ENCODE data around the gene INO80D. TPM values are rescaled to one million over a fixed set of nuclear protein-coding genes. Genes with fewer than 3 reads are reported as not detected.
"Not testable (repeated sequence)": the region's sequence is repeated elsewhere in the genome, so short reads cannot be mapped to it uniquely, and the experiment has no call there.

Gene INO80D
- total RNA-seq, 4 donors from 2014 or later, result 6.4 to 45.6 (median 23.4) TPM

GRCh38 chr2:205989271-205990071 is 96.5 kb downstream of the INO80D start:
- TF ChIP-seq POLR2A (IDR thresholded peaks at IDR 0.05), result no peak
- TF ChIP-seq CTCF (IDR thresholded peaks at IDR 0.05), result no peak
- DNase-seq, result no peak

GRCh38 chr2:205988681-205989080 is 97.3 kb downstream of the INO80D start:
- intact Hi-C loops (cut with DNase I; ENCODE audit: low total_unique reads); H3K9me3 ChIP-seq; H3K27ac ChIP-seq; H3K4me3 ChIP-seq; H3K4me1 ChIP-seq; H3K36me3 ChIP-seq; H3K27me3 ChIP-seq; DNase-seq: not testable (repeated sequence)

More at GRCh38 chr2:205989271-205990071, 96.5 kb downstream of the INO80D start:
- intact Hi-C loops (cut with DNase I; ENCODE audit: low total_unique reads), result no loop called here
- Histone ChIP-seq H3K27ac (no peak overlapping the region), H3K27me3 (no peaks in the 10 kb centered on the region), H3K4me3 (no peak overlapping the region), H3K36me3 (no peaks in the 10 kb centered on the region), H3K9me3 (no peaks in the 10 kb centered on the region), H3K4me1 (no peaks in the 10 kb centered on the region)

DNA sequence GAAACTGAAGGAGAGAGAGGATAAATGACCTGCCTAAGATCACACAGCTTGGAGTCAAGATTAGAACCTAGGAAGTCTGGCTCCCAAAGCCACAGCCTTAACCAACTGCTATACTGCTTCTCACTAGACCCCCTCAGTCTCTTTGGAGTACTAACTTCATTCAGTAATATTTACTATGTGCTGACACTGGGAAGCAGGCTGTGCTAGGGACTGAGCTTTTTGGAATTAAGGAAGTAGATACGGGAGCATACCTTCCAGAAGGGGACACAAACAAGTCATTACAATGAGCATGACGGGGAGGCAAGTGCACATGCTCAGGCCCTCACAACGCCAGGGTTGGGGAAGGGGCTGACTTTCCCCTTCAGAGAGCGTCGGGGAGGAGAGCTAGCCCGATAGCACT is 97.7 kb downstream of the INO80D start:
- TF ChIP-seq CTCF (IDR thresholded peaks at IDR 0.05) (no peak), POLR2A (IDR thresholded peaks at IDR 0.05) (no peak)
- no peaks in the 10 kb centered on the region for H3K4me1 ChIP-seq
- no peaks in the 10 kb centered on the region for H3K27me3 ChIP-seq
- H3K27ac ChIP-seq, result no peak overlapping the region
- H3K4me3 ChIP-seq, result no peak overlapping the region
- no peaks in the 10 kb centered on the region for H3K36me3 ChIP-seq
- H3K9me3 ChIP-seq, result no peaks in the 10 kb centered on the region
- DNase-seq, result no peak
- intact Hi-C loops (cut with DNase I; ENCODE audit: low total_unique reads), result no loop called here

DNA sequence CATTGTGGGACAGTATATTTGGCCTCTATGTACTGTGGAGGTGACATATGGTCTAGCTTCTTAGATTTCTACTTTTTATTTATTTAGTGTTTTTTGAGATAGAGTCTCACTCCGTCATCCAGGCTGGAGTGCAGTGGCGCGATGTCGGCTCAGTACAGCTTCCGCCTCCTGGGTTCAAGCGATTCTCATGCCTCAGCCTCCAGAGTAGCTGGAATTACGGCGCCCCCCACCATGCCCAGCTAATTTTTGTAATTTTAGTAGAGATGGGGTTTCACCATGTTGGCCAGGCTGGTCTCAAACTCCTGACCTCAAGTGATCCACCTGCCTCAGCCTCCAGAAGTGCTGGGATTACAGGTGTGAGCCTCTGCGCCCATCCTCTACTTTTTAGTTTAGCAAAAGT is 99.6 kb downstream of the INO80D start:
- intact Hi-C loops (cut with DNase I; ENCODE audit: low total_unique reads); H3K4me3 ChIP-seq; H3K27ac ChIP-seq; DNase-seq; H3K9me3 ChIP-seq; H3K27me3 ChIP-seq; H3K4me1 ChIP-seq; H3K36me3 ChIP-seq: not testable (repeated sequence)

GRCh38 chr2:205984381-205984780 is 101.6 kb downstream of the INO80D start:
- no peak for TF ChIP-seq CTCF (IDR thresholded peaks at IDR 0.05)
- no peak for TF ChIP-seq POLR2A (IDR thresholded peaks at IDR 0.05)
- Histone ChIP-seq H3K4me3 (no peak overlapping the region), H3K36me3 (no peaks in the 10 kb centered on the region), H3K4me1 (no peaks in the 10 kb centered on the region), H3K27ac (no peak overlapping the region), H3K27me3 (no peaks in the 10 kb centered on the region), H3K9me3 (no peaks in the 10 kb centered on the region)
- no peak for DNase-seq
- intact Hi-C loops (cut with DNase I; ENCODE audit: low total_unique reads), result no loop called here

DNA sequence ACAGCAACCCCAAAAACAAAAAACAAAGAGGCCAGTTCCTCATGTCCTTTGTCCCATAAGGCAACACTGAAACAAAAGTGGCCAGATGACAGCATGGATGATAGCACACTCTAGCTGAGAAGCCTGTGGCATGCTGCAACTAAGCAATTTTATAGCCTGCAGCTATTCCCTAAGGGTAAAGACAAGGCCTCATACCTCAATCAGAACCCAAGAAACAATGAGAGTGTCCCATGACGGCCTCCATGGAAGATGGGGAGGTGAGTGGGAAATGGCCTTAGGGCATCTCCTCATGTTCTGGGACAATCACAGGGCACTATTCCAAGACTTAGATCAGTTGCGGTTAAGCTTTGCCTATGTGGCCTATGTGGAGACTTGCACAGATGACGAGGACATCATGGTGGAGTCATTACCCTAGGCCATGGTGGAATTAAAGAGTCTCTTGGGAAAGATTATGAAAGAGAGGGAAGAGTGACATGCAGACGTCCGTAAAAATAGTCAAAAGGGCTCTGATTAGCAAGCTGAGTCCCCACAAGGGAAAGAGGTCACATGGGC is 103.1 kb downstream of the INO80D start:
- H3K36me3 ChIP-seq, result no peaks in the 10 kb centered on the region
- no peak for DNase-seq
- no peaks in the 10 kb centered on the region for H3K27me3 ChIP-seq
- intact Hi-C loops (cut with DNase I; ENCODE audit: low total_unique reads), result no loop called here
- no peak overlapping the region for H3K4me3 ChIP-seq
- H3K4me1 ChIP-seq, result no peaks in the 10 kb centered on the region
- H3K27ac ChIP-seq, result no peak overlapping the region
- no peak for TF ChIP-seq CTCF (IDR thresholded peaks at IDR 0.05)
- no peak for TF ChIP-seq POLR2A (IDR thresholded peaks at IDR 0.05)
- no peaks in the 10 kb centered on the region for H3K9me3 ChIP-seq

DNA sequence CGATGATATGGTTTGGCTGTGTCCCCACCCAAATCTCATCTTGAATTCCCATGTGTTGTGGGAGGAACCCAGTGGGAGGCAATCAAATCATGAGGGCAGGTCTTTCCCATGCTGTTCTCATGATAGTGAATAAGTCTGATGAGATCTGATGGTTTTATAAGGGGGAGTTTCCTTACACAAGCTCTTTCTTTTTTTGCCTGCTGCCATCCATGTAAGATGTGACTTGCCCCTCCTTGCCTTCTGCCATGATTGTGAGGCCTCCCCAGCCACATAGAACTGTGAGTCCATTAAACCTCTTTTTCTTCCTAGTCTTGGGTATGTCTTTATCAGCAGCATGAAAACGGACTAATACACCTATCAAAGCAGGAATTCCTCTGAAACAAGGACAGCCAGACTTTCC is 107.2 kb downstream of the INO80D start:
- H3K27me3 ChIP-seq; H3K9me3 ChIP-seq; H3K4me1 ChIP-seq; H3K36me3 ChIP-seq; H3K4me3 ChIP-seq; H3K27ac ChIP-seq; intact Hi-C loops (cut with DNase I; ENCODE audit: low total_unique reads); DNase-seq: not testable (repeated sequence)

- intact Hi-C loops (cut with DNase I; ENCODE audit: low total_unique reads); H3K27ac ChIP-seq; H3K27me3 ChIP-seq; H3K36me3 ChIP-seq; H3K4me1 ChIP-seq; DNase-seq; H3K4me3 ChIP-seq; H3K9me3 ChIP-seq: not testable (repeated sequence)
Observed at GRCh38 chr2:205977699-205978098, 108.3 kb downstream of the INO80D start.

GRCh38 chr2:205976934-205977659 is 108.9 kb downstream of the INO80D start:
- DNase-seq; H3K36me3 ChIP-seq; H3K27ac ChIP-seq; H3K9me3 ChIP-seq; H3K4me1 ChIP-seq; H3K4me3 ChIP-seq; H3K27me3 ChIP-seq; intact Hi-C loops (cut with DNase I; ENCODE audit: low total_unique reads): not testable (repeated sequence)

All from uterus (tissue), 4 donors.